GM15510 (cell line): Measurements from ENCODE around the gene FCER2.

Experiments
- POLR2A ChIP-seq: IDR thresholded peaks from 3 replicates; pipeline ENCODE4 v1.6.1; 2011; ENCODE audit warnings: borderline replicate concordance; ENCODE audit not compliant: insufficient read length; ENCODE audit errors: extremely low read depth

The FCER2 gene

DNA sequence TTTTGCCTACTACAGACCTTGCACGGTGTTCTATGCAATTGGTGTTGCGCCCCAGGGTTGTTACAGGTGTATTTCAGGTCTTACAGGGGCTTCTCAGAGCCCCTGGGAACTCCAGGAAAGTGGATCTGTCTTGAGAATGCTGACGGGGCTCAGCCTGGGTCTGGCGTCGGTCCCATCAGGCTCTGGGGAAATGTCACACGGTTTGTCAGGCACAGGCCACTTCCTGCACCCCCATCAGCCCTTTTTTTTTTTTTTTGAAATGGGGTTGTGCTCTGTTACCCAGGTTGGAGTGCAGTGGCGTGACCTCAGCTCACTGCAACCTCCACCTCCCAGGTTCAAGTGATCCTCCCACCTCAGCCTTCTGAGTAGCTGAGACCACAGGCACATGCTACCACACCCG lies 16.7 kb upstream of the FCER2 start:
- TF ChIP-seq POLR2A, result no peak

DNA sequence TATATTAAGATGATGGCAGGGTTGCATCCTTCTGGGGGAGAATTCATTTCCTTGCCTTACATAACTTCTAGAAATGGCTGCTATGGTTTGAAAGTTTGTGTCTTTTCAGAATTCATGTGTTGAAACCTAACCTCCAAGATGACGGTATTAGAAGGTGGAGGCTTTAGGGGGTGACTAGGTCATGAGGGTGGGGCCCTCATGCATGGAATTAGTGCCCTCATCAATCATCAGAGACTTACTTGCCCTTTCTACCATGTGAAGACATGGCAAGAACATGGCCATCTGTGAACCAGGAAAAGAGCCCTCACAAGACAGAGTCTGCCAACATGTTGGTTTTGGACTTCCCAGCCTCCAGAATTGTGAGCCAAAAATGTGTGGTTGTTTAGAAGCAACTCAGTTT lies 14.8 kb upstream of the FCER2 start:
- no peak for TF ChIP-seq POLR2A

DNA sequence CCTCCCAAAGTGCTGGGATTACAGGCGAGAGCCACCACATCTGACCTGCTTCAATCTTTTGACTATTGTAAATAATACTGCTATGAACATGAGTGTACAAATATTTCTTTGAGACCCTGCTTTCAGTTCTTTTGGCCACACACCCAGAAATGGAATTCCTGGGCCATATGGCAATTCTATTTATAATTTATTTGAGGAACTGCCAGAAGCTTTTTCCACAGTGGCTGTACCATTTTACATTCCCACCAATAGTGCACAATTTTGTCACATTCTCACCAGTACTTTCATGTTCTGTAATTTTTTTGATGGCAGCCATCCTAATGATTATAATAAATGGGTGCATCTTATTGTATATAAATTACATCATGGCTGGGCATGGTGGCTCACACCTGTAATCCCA lies 13.7 kb upstream of the FCER2 start:
- no peak for TF ChIP-seq POLR2A

DNA sequence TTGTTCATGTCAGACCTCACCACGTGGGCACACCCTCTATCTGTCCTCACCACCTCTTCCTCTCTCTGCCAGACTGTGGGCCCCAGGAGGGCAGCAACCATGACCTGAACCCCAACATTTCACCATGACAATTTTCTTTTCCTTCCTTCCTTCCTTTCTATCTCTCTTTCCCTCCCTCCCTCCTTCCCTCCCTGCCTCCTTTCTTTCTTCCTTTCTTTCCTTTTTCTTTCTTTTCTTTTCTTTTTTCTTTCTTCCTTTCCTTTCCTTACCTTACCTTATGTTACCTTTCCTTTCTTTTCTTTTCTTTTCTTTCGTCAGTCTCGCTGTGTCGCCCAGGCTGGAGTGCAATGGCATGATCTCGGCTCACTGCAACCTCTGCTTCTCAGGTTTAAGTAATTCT lies 8.7 kb upstream of the FCER2 start:
- no peak for TF ChIP-seq POLR2A

DNA sequence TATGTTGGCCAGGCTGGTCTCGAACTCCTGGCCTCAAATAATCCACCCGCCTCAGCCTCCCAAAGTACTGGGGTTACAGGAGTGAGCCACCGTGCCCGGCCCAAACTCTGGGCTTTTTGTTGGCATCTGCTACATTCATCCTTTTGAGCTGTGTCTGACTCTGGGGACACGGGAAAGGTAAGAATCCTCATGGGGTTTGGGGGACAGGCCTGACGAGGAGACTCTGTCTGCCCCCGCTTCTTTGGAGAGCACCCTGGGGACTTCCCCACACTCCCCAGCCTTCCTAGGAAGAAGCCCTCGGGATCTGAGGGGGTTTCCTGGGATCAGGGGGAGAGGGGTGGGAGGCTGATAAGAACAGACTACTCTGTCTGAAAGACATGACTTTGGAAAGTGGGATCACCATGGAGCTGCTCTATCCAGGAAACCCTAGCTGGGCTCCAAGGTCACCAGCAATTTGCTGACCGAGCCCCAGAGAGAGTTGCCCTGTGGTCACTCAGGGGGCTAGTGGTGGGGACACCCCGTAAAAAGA lies 8.1 kb upstream of the FCER2 start:
- no peak for TF ChIP-seq POLR2A

- TF ChIP-seq POLR2A, result no peak
Measured at GRCh38 chr19:7706955-7707456, 5.1 kb upstream of the FCER2 start.

DNA sequence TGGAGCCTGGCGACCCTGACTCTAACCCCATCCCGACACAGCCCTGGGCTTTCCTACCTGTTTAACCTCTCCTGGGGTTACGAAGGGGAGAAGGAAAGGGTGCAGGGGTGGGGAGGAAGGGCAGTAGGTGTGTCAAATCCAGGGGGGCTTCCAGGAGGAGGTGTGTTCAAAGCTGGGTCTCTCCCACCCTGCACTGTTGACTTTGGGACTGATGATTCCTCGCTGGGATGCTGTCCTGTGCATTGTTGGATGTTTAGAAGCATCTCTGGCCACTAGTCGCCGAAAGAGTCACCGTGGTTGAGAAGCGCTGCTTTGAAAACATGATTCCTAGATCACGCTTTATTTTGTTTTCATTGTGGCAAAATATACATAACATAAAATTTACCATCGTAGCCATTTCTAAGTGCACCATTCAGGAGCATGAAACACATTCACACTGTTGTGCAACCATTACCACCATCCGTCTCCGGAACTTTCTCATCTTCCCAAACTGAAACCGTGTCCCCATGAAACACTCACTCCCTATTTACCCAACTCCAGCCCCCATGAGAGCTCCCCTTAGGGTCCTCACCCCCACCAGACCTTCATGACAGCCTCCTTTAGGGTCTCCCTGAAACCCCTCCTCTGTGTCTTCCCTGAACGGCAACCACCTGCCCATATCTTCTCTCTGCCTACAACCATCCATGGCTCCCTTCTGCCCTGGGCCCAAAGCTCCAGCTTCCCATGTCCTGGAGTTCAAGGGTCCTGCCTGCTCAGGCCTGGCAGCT lies 4.4 kb upstream of the FCER2 start:
- TF ChIP-seq POLR2A, result no peak

GRCh38 chr19:7705387-7706187 lies 3.7 kb upstream of the FCER2 start:
- no peak for TF ChIP-seq POLR2A

DNA sequence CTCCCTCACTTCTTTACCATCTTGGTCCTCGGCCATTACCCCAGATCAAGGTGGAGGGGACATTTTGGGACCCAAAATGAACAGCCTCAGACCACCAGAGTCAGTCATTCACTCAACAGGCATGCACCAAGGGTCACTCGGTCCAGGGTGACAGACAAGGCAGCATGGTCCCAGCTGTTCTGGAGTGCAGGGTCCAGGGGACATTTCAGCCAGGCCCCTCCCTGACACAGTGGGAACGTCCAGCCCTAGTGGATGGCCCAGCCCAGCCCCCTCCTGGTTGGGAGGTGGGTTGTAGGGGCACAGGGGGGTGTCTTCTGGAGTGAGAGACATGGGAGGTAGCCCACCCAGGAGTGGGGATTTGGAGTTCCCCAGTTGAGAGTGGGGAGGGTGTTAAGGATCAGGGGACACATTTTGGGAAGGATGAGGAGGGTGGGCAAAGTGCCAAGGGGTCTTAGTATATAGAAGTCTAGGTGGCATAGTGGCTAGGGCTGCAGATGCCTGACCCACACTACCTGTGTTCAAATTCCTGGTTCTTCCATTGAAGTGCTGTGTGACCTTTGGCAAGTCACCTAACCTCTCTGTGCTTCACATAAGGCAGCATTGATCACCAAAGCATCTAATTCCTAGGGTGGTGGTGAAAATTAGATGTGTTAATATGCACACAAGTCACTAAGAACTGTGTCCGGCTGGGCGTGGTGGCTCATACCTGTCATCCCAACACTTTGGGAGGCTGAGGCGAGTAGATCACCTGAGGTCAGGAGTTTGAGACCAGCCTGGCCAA lies 2.5 kb upstream of the FCER2 start:
- no peak for TF ChIP-seq POLR2A

- TF ChIP-seq POLR2A, result no peak
Measured at GRCh38 chr19:7703332-7703731, 1.4 kb upstream of the FCER2 start.

- no peak for TF ChIP-seq POLR2A
Measured at GRCh38 chr19:7701049-7701653, 780 bp downstream of the FCER2 start.

DNA sequence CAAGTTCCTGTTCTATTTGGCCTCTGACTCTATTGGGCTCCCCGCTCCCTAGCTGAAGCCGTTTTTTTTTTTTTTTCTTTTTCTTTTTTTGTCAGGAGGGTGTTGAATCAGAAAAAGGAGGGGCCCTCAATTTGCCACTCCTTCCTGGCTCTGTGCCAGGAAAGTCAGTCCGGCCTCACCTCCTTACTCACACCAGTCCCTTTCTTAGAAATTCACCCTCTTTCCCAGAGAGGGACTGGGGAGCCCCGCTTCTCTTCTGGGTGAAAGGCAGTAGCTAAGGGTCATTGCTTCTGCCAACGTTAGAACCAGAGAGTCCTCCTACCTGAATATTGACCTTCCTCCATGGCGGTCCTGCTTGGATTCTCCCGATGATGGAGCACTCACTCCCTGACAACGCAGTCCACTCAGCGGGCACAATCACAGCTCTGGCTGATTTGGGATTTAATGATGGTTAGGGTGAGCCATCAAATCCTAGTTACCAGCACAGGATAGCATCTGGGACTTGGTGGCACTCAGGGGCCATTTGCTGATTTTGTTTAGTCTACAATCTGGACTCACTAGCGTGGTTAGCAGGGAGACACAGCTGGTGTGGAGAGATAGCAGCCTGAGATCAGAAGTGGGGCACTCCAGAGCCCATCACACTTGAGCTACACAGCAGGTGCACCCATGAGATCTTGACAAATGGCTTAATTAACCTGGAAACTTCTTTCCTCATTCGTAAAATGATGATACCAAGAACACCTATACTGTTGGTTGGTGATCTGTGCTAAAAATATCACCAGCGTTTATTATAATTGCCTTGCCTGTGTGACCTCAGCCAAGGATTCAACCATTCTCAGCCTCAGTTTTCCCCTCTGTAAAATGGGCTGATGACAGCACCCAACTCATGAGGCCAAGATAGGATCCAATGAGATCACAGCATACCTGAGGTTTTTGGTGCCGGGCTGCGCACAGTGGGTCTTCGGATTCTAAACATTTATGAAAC lies 2.2 kb downstream of the FCER2 start:
- no peak for TF ChIP-seq POLR2A

DNA sequence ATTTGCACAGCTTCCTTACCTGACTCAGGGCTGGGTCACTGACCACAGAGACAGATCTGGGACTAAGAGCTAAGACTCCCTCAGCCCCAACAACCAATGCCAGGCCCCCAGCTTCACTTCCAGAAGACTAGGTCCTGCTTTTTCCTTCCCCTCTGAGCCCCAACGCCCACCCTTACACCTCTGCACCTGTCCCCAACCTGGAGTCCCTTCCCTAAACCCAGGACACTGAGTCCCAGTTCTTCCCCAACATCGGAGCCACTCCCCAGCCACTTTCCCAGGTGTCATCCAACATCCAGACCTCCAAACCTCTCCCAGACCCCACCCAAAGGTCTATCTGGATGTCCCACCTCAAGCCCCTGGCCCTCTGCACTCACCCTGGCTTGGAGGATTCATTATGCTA lies 2.9 kb downstream of the FCER2 start:
- no peak for TF ChIP-seq POLR2A
